Measurements from ENCODE around the gene BCL2L12. TPM values are rescaled to one million over a fixed set of nuclear protein-coding genes. Genes with fewer than 3 reads are reported as not detected.

Gene BCL2L12
- polyA plus RNA-seq, 3 donors from 2014 or later = 12.0 to 21.1 (median 20.4) TPM

GRCh38 chr19:49678985-49679770 is 13.4 kb downstream of the BCL2L12 start:
- H3K27me3 Mint-ChIP-seq (ENCODE audit: low read depth in 3 of 3) = peaks cover 8 to 13% (median 11%) of the 10 kb centered on the region in 3 donors
- H3K27ac Mint-ChIP-seq = peak overlapping the region in 5 of 6 donors; percentile 45 to 95 (median 75)

GRCh38 chr19:49679771-49680413 is 14.2 kb downstream of the BCL2L12 start:
- H3K9me3 Mint-ChIP-seq = no peaks in the 10 kb centered on the region
- peaks cover 8 to 13% (median 11%) of the 10 kb centered on the region in 3 donors for H3K27me3 Mint-ChIP-seq (ENCODE audit: low read depth in 3 of 3)
- H3K4me3 Mint-ChIP-seq = peak overlapping the region in 1 of 5 donors; percentile 33
- peaks cover 26 to 28% of the 10 kb centered on the region in 2 donors for H3K4me1 Mint-ChIP-seq
- DNase-seq = no peak
- peak overlapping the region; percentile 34 to 81 (median 59) for H3K27ac Mint-ChIP-seq
- H3K36me3 Mint-ChIP-seq = peaks cover 0 to 6% (median 3%) of the 10 kb centered on the region in 3 donors

More at GRCh38 chr19:49678985-49679770, 13.4 kb downstream of the BCL2L12 start:
- Mint-ChIP-seq H3K4me3 (peak overlapping the region in 1 of 5 donors; percentile 87), H3K36me3 (peaks cover 0 to 6% (median 3%) of the 10 kb centered on the region in 3 donors), H3K4me1 (peaks cover 26 to 28% of the 10 kb centered on the region in 2 donors), H3K9me3 (no peaks in the 10 kb centered on the region)
- no peak for DNase-seq

DNA sequence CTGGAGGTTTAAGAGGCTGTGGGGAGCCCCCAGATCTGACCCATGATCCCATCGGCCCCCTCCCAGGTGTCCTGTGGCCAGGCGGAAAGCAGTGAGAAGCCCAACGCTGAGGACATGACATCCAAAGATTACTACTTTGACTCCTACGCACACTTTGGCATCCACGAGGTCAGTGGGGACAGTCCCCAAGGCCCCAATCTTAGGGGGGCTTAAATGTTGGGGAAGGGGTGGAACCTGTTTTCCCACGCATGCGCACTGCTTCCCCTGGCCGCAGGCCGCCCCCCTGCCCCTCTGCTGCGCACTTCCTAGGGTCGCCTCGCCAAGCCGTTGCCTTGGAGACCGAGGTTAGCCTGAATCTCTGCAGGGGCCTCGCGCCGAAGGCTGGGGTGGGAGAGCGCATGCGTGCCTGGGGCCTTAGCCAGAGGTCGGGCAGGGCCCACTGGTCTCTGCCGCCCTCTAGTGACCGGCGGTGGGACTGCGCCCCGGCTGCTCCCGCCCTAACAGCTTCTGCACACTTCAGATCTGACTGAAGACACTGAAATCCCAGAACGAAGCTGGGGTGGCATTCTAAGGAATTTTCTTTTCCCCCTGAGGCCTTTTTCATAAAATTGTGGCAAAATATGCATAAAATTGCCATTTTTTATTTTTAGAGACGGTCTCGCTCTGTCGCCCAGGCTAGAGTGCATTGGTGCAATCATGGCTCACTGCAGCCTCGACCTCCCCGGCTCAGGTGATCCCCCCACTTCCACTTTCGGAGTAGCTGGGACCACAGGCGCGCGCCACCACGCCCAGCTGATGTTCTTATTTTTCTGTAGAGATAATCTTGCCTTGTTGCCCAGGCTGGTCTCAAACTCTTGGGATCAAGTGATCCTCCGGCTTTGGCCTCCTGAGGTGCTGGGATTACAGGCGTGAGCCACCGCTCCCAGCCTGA is 15.0 kb downstream of the BCL2L12 start:
- Mint-ChIP-seq H3K27me3 (ENCODE audit: low read depth in 3 of 3) (peaks cover 8 to 13% (median 11%) of the 10 kb centered on the region in 3 donors), H3K4me3 (peak overlapping the region in 1 of 5 donors; percentile 47), H3K36me3 (peaks cover 0 to 8% (median 6%) of the 10 kb centered on the region in 3 donors), H3K9me3 (no peaks in the 10 kb centered on the region), H3K27ac (peak overlapping the region in 4 of 6 donors; percentile 55 to 81 (median 59)), H3K4me1 (peaks cover 25 to 26% of the 10 kb centered on the region in 2 donors)
- DNase-seq = peak; percentile 89 to 90 (median 89)

DNA sequence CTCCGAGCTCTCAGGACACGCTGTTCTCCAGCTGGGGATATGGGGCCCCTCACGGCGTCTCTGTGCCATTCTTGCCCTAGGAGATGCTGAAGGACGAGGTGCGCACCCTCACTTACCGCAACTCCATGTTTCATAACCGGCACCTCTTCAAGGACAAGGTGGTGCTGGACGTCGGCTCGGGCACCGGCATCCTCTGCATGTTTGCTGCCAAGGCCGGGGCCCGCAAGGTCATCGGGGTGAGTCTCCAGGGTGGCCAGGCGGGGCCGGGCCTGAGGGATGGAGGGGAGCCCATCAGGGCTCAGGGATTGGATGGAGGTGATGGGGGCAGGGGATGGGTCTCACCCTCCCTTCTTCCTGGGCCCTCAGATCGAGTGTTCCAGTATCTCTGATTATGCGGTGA is 16.1 kb downstream of the BCL2L12 start:
- H3K4me3 Mint-ChIP-seq = no peak overlapping the region
- peaks cover 0 to 10% (median 6%) of the 10 kb centered on the region in 3 donors for H3K36me3 Mint-ChIP-seq
- H3K27ac Mint-ChIP-seq = no peak overlapping the region
- H3K9me3 Mint-ChIP-seq = no peaks in the 10 kb centered on the region
- DNase-seq = no peak
- H3K4me1 Mint-ChIP-seq = peaks cover 15 to 17% of the 10 kb centered on the region in 2 donors
- H3K27me3 Mint-ChIP-seq (ENCODE audit: low read depth in 3 of 3) = peaks cover 5 to 6% (median 6%) of the 10 kb centered on the region in 3 donors

- peaks cover 15% of the 10 kb centered on the region in 2 donors for H3K4me1 Mint-ChIP-seq
- no peak for DNase-seq
- H3K36me3 Mint-ChIP-seq = peaks cover 0 to 10% (median 6%) of the 10 kb centered on the region in 3 donors
- no peak overlapping the region for H3K27ac Mint-ChIP-seq
- no peak overlapping the region for H3K4me3 Mint-ChIP-seq
- peaks cover under 1 to 6% (median 2%) of the 10 kb centered on the region in 3 donors for H3K27me3 Mint-ChIP-seq (ENCODE audit: low read depth in 3 of 3)
- no peaks in the 10 kb centered on the region for H3K9me3 Mint-ChIP-seq
Observed at GRCh38 chr19:49682274-49682673, 16.5 kb downstream of the BCL2L12 start.

DNA sequence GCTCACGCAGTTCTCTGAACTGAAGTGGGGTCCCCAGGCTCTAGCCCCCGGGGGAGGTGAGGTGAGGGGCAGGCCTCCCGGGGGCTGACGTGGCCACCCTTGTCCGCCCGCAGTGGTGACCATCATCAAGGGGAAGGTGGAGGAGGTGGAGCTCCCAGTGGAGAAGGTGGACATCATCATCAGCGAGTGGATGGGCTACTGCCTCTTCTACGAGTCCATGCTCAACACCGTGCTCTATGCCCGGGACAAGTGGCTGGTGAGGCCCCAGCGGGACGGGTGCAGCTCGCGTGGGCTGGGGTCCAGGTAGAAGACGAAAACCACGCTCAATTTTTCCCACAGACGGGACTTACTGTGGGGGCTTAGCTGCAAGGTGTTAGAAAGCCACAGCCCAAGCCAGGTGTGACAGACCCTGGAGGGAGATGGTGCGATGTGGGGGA is 18.1 kb downstream of the BCL2L12 start:
- H3K9me3 Mint-ChIP-seq = no peaks in the 10 kb centered on the region
- H3K4me1 Mint-ChIP-seq = peaks cover 6 to 9% of the 10 kb centered on the region in 2 donors
- H3K27ac Mint-ChIP-seq = no peak overlapping the region
- no peak overlapping the region for H3K4me3 Mint-ChIP-seq
- no peak for DNase-seq
- peaks cover 0 to 6% (median 3%) of the 10 kb centered on the region in 3 donors for H3K27me3 Mint-ChIP-seq (ENCODE audit: low read depth in 3 of 3)
- H3K36me3 Mint-ChIP-seq = peaks cover 0 to 10% (median 10%) of the 10 kb centered on the region in 3 donors

DNA sequence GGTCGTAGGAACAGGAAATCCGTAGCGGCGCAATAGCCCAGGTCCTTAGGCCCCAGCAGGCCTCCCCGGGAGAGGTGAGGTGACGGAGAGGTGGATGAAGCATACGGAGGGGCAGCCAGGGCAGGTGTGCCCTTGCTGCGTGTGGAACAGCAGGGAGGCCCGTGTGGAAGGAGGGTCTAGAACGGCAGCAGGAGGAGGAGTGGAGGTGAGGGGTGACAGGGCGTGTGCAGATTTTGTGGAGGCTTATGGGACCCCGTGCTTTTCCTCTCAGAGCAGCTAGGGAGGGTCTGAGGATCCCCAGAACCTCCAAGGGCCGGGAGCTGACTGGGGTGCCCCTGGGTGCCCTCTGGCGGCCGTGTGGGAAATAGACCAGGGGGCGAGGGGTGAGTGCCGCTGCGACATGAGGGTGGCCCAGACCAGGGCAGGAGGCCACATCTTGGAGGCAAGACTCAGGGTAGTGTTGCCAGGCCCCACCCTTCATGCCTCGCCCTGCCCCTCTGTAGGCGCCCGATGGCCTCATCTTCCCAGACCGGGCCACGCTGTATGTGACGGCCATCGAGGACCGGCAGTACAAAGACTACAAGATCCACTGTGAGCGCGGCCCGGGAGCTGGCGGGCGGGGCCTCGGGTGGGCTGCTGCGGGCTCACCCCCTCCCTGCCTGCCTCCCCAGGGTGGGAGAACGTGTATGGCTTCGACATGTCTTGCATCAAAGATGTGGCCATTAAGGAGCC is 18.7 kb downstream of the BCL2L12 start:
- Mint-ChIP-seq H3K27me3 (ENCODE audit: low read depth in 3 of 3) (peaks cover 0 to 6% (median 3%) of the 10 kb centered on the region in 3 donors), H3K36me3 (peaks cover 0 to 10% (median 10%) of the 10 kb centered on the region in 3 donors), H3K27ac (no peak overlapping the region), H3K4me1 (peaks cover 6 to 9% of the 10 kb centered on the region in 2 donors), H3K4me3 (no peak overlapping the region), H3K9me3 (no peaks in the 10 kb centered on the region)
- DNase-seq = no peak

DNA sequence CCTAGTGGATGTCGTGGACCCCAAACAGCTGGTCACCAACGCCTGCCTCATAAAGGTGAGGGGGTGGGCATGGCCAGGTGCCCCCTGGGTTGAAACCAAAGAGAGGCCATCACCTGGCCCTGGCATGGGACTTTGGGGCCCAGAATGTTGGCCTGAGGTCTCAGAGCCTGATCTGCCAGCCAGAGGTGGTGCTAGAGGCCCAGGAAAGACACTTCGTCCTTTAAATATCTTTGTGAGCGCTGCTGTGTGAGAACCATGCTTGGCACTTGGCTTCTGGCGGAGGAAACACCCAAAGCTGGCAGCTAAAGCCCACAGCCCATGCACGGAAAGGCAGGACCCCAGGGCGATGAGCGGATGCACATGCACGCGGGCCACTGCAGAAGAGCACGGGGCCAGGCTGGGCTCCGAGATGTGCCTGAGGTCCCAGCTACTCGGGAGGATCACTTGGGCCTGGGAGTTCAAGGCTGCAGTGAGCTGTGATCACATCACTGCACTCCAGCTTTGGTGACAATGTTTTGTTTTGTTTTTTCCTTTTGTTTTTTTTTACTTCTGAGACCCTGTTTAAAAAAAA is 19.3 kb downstream of the BCL2L12 start:
- H3K4me1 Mint-ChIP-seq = peaks cover 8 to 9% of the 10 kb centered on the region in 2 donors
- H3K36me3 Mint-ChIP-seq = peaks cover 0 to 10% (median 10%) of the 10 kb centered on the region in 3 donors
- no peak overlapping the region for H3K4me3 Mint-ChIP-seq
- DNase-seq = no peak
- peaks cover 0 to 6% (median 3%) of the 10 kb centered on the region in 3 donors for H3K27me3 Mint-ChIP-seq (ENCODE audit: low read depth in 3 of 3)
- no peaks in the 10 kb centered on the region for H3K9me3 Mint-ChIP-seq
- no peak overlapping the region for H3K27ac Mint-ChIP-seq

DNA sequence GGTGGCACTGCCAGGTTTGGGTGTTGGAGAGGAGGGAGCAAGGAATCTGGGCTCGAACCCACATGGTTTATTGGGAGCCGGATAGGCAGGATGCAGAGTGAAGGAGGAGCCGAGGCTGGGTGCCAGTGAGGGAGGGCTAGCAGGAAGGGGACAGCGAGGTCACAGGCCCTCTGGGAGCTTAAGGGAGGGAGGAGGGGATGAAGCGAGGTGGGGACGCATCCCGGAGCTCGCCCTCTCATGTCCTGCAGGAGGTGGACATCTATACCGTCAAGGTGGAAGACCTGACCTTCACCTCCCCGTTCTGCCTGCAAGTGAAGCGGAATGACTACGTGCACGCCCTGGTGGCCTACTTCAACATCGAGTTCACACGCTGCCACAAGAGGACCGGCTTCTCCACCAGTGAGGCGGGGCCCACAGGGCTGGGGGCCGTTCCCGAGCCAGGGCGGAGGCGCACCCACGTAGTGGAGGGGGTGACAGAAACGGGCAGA is 20.2 kb downstream of the BCL2L12 start:
- Mint-ChIP-seq H3K9me3 (no peaks in the 10 kb centered on the region), H3K4me3 (no peak overlapping the region), H3K27ac (no peak overlapping the region), H3K36me3 (peaks cover 0 to 13% (median 13%) of the 10 kb centered on the region in 3 donors), H3K4me1 (peaks cover 12 to 15% of the 10 kb centered on the region in 2 donors), H3K27me3 (ENCODE audit: low read depth in 3 of 3) (peaks cover 6 to 8% (median 7%) of the 10 kb centered on the region in 3 donors)
- no peak for DNase-seq

- no peak for DNase-seq
- Mint-ChIP-seq H3K36me3 (peaks cover 0 to 13% (median 13%) of the 10 kb centered on the region in 3 donors), H3K27ac (no peak overlapping the region), H3K9me3 (no peaks in the 10 kb centered on the region), H3K27me3 (ENCODE audit: low read depth in 3 of 3) (peaks cover 7 to 11% (median 8%) of the 10 kb centered on the region in 3 donors), H3K4me3 (no peak overlapping the region), H3K4me1 (peaks cover 17 to 21% of the 10 kb centered on the region in 2 donors)
Observed at GRCh38 chr19:49686503-49687088, 20.9 kb downstream of the BCL2L12 start.

GRCh38 chr19:49687150-49687549 is 21.4 kb downstream of the BCL2L12 start:
- DNase-seq = no peak
- peaks cover 7 to 11% (median 8%) of the 10 kb centered on the region in 3 donors for H3K27me3 Mint-ChIP-seq (ENCODE audit: low read depth in 3 of 3)
- H3K9me3 Mint-ChIP-seq = no peaks in the 10 kb centered on the region
- H3K27ac Mint-ChIP-seq = no peak overlapping the region
- H3K4me1 Mint-ChIP-seq = peaks cover 17 to 22% of the 10 kb centered on the region in 2 donors
- H3K36me3 Mint-ChIP-seq = peaks cover 0 to 13% (median 12%) of the 10 kb centered on the region in 3 donors
- H3K4me3 Mint-ChIP-seq = no peak overlapping the region
